Activated CD4-positive, alpha-beta T cell treated with anti-CD3 and anti-CD28 coated beads, Interleukin-2, amount 10 ng/mL, durations not matched to agents 24 days and 14 days (primary cell): ENCODE results near the gene NEXMIF. TPM values are rescaled to one million over a fixed set of nuclear protein-coding genes. Genes with fewer than 3 reads are reported as not detected.
"Not testable (repeated sequence)": the region's sequence is repeated elsewhere in the genome, so short reads cannot be mapped to it uniquely, and the experiment has no call there.

Experiments
- DNase-seq: peaks from one replicate; pipeline ENCODE4 v3.0.0; 2022
- H3K27ac Mint-ChIP-seq: one replicate; pipeline ENCODE4 v1.8.0; 2022; ENCODE audit warnings: mild to moderate bottlenecking, mixed read lengths
- H3K27me3 Mint-ChIP-seq: one replicate; pipeline ENCODE4 v1.8.0; 2022; ENCODE audit warnings: mixed read lengths
- H3K36me3 Mint-ChIP-seq: one replicate; pipeline ENCODE4 v1.8.0; 2022; ENCODE audit warnings: low read depth, mild to moderate bottlenecking, mixed read lengths
- H3K4me1 Mint-ChIP-seq: one replicate; pipeline ENCODE4 v1.8.0; 2021; ENCODE audit warnings: mixed read lengths
- H3K4me3 Mint-ChIP-seq: one replicate; pipeline ENCODE4 v1.8.0; 2022; ENCODE audit warnings: mild to moderate bottlenecking, moderate library complexity, mixed read lengths
- H3K9me3 Mint-ChIP-seq: one replicate; pipeline ENCODE4 v1.8.0; 2021; ENCODE audit warnings: mixed read lengths
- intact Hi-C: fragments of 100-400 bp; cut with micrococcal nuclease; formaldehyde crosslinking; loops from one replicate; pipeline ENCODE4 v1.15.1; 2023
- total RNA-seq: library from RNA; stranded (reverse); gene quantifications from 2 replicates; pipeline ENCODE4 v1.2.3, GENCODE V29; 2022

Gene NEXMIF
- total RNA-seq, 1 donor from 2014 or later = 0.54 TPM

- DNase-seq, intact Hi-C loops: not testable (repeated sequence)
Observed at GRCh38 chrX:74882383-74882782, 42.9 kb downstream of the NEXMIF start.

GRCh38 chrX:74865725-74866124, 59.5 kb downstream of the NEXMIF start:
- DNase-seq = no peak
- Mint-ChIP-seq H3K4me3 (no peak overlapping the region), H3K27ac (no peak overlapping the region), H3K4me1 (no peaks in the 10 kb centered on the region), H3K9me3 (peaks cover 4% of the 10 kb centered on the region), H3K36me3 (no peaks in the 10 kb centered on the region), H3K27me3 (no peaks in the 10 kb centered on the region)
- intact Hi-C loops = no loop called here

More at GRCh38 chrX:74882383-74882782, 42.9 kb downstream of the NEXMIF start:
- not testable (repeated sequence) for H3K4me1 Mint-ChIP-seq, H3K27ac Mint-ChIP-seq, H3K27me3 Mint-ChIP-seq, H3K4me3 Mint-ChIP-seq, H3K36me3 Mint-ChIP-seq, H3K9me3 Mint-ChIP-seq

- no peak for DNase-seq
- H3K36me3 Mint-ChIP-seq = no peaks in the 10 kb centered on the region
- no peaks in the 10 kb centered on the region for H3K27me3 Mint-ChIP-seq
- intact Hi-C loops = no loop called here
- no peaks in the 10 kb centered on the region for H3K4me1 Mint-ChIP-seq
- no peak overlapping the region for H3K27ac Mint-ChIP-seq
- H3K4me3 Mint-ChIP-seq = no peak overlapping the region
- peaks cover 14% of the 10 kb centered on the region for H3K9me3 Mint-ChIP-seq
Observed at GRCh38 chrX:74853255-74853654, 72.0 kb downstream of the NEXMIF start.

- Mint-ChIP-seq H3K27ac (no peak overlapping the region), H3K9me3 (no peaks in the 10 kb centered on the region), H3K4me1 (no peaks in the 10 kb centered on the region), H3K36me3 (no peaks in the 10 kb centered on the region), H3K27me3 (no peaks in the 10 kb centered on the region), H3K4me3 (no peak overlapping the region)
- no peak for DNase-seq
- intact Hi-C loops = no loop called here
Observed at GRCh38 chrX:74835566-74835965, 89.7 kb downstream of the NEXMIF start.

- H3K4me1 Mint-ChIP-seq, H3K36me3 Mint-ChIP-seq, intact Hi-C loops, DNase-seq, H3K4me3 Mint-ChIP-seq, H3K27me3 Mint-ChIP-seq, H3K9me3 Mint-ChIP-seq, H3K27ac Mint-ChIP-seq: not testable (repeated sequence)
Observed at GRCh38 chrX:74819797-74820196, 105.5 kb downstream of the NEXMIF start.

- H3K27me3 Mint-ChIP-seq = no peaks in the 10 kb centered on the region
- peaks cover 5% of the 10 kb centered on the region for H3K9me3 Mint-ChIP-seq
- H3K4me1 Mint-ChIP-seq = no peaks in the 10 kb centered on the region
- DNase-seq = no peak
- H3K4me3 Mint-ChIP-seq = no peak overlapping the region
- no peaks in the 10 kb centered on the region for H3K36me3 Mint-ChIP-seq
- intact Hi-C loops = no loop called here
- no peak overlapping the region for H3K27ac Mint-ChIP-seq
Observed at GRCh38 chrX:74814681-74815080, 110.6 kb downstream of the NEXMIF start.

- Mint-ChIP-seq H3K9me3 (no peaks in the 10 kb centered on the region), H3K27ac (no peak overlapping the region), H3K27me3 (no peaks in the 10 kb centered on the region), H3K4me1 (no peaks in the 10 kb centered on the region), H3K4me3 (no peak overlapping the region), H3K36me3 (no peaks in the 10 kb centered on the region)
- intact Hi-C loops = no loop called here
- DNase-seq = no peak
Observed at GRCh38 chrX:74804574-74804973, 120.7 kb downstream of the NEXMIF start.

- DNase-seq = no peak
- Mint-ChIP-seq H3K9me3 (no peaks in the 10 kb centered on the region), H3K36me3 (no peaks in the 10 kb centered on the region), H3K4me1 (no peaks in the 10 kb centered on the region), H3K27ac (no peak overlapping the region), H3K27me3 (no peaks in the 10 kb centered on the region), H3K4me3 (no peak overlapping the region)
- intact Hi-C loops = no loop called here
Observed at GRCh38 chrX:74800062-74800461, 125.2 kb downstream of the NEXMIF start.

- Mint-ChIP-seq H3K4me1 (no peaks in the 10 kb centered on the region), H3K27me3 (no peaks in the 10 kb centered on the region), H3K36me3 (no peaks in the 10 kb centered on the region), H3K27ac (no peak overlapping the region), H3K4me3 (no peak overlapping the region), H3K9me3 (no peaks in the 10 kb centered on the region)
- intact Hi-C loops = no loop called here
- no peak for DNase-seq
Observed at GRCh38 chrX:74797338-74797887, 127.8 kb downstream of the NEXMIF start.

GRCh38 chrX:74788545-74789086, 136.6 kb downstream of the NEXMIF start:
- no peak overlapping the region for H3K27ac Mint-ChIP-seq
- no peaks in the 10 kb centered on the region for H3K27me3 Mint-ChIP-seq
- no peak for DNase-seq
- intact Hi-C loops = no loop called here
- no peaks in the 10 kb centered on the region for H3K4me1 Mint-ChIP-seq
- H3K9me3 Mint-ChIP-seq = no peaks in the 10 kb centered on the region
- no peak overlapping the region for H3K4me3 Mint-ChIP-seq
- no peaks in the 10 kb centered on the region for H3K36me3 Mint-ChIP-seq

GRCh38 chrX:74784629-74785028, 140.6 kb downstream of the NEXMIF start:
- H3K27me3 Mint-ChIP-seq = no peaks in the 10 kb centered on the region
- H3K36me3 Mint-ChIP-seq = no peaks in the 10 kb centered on the region
- no peaks in the 10 kb centered on the region for H3K9me3 Mint-ChIP-seq
- H3K4me3 Mint-ChIP-seq = no peak overlapping the region
- no peak overlapping the region for H3K27ac Mint-ChIP-seq
- H3K4me1 Mint-ChIP-seq = no peaks in the 10 kb centered on the region
- intact Hi-C loops = no loop called here
- DNase-seq = no peak

GRCh38 chrX:74781507-74782034, 143.7 kb downstream of the NEXMIF start:
- no peaks in the 10 kb centered on the region for H3K27me3 Mint-ChIP-seq
- intact Hi-C loops = no loop called here

GRCh38 chrX:74779175-74779574, 146.1 kb downstream of the NEXMIF start:
- Mint-ChIP-seq H3K27ac (no peak overlapping the region), H3K9me3 (no peaks in the 10 kb centered on the region), H3K36me3 (no peaks in the 10 kb centered on the region), H3K27me3 (no peaks in the 10 kb centered on the region), H3K4me3 (no peak overlapping the region), H3K4me1 (no peaks in the 10 kb centered on the region)
- no peak for DNase-seq
- intact Hi-C loops = no loop called here

More at GRCh38 chrX:74781507-74782034, 143.7 kb downstream of the NEXMIF start:
- Mint-ChIP-seq H3K4me1 (no peaks in the 10 kb centered on the region), H3K9me3 (no peaks in the 10 kb centered on the region), H3K36me3 (no peaks in the 10 kb centered on the region), H3K4me3 (no peak overlapping the region), H3K27ac (no peak overlapping the region)
- DNase-seq = no peak

GRCh38 chrX:74774988-74775387, 150.3 kb downstream of the NEXMIF start:
- intact Hi-C loops = no loop called here
- Mint-ChIP-seq H3K4me1 (no peaks in the 10 kb centered on the region), H3K9me3 (no peaks in the 10 kb centered on the region), H3K4me3 (no peak overlapping the region), H3K36me3 (no peaks in the 10 kb centered on the region), H3K27me3 (no peaks in the 10 kb centered on the region), H3K27ac (no peak overlapping the region)
- DNase-seq = no peak

GRCh38 chrX:74736450-74736849, 188.8 kb downstream of the NEXMIF start:
- intact Hi-C loops = no loop called here
- Mint-ChIP-seq H3K9me3 (no peaks in the 10 kb centered on the region), H3K27me3 (no peaks in the 10 kb centered on the region), H3K36me3 (no peaks in the 10 kb centered on the region), H3K4me1 (no peaks in the 10 kb centered on the region), H3K27ac (no peak overlapping the region), H3K4me3 (no peak overlapping the region)
- no peak for DNase-seq
